Vagina (tissue), 2 donors: ENCODE results near the gene REEP6.

ENCODE experiments used
- POLR2A ChIP-seq, 2 donors: fragments of 450-650 bp; IDR thresholded peaks; one replicate each; pipeline ENCODE4 v1.6.1; 2017; ENCODE audit warnings: antibody characterized with exemption in 2 of 2, mild to moderate bottlenecking in 2 of 2, moderate library complexity in 2 of 2
- TF ChIP-seq, protein P1 (sequence below), 3 experiments: fragments of 450-650 bp in 2 of 3; fragments of 200-600 bp in 1 of 3; sonication (generic) in 1 of 3; IDR thresholded peaks; one replicate each; pipeline ENCODE4 v1.5.1; 2017 to 2019; ENCODE audit warnings: antibody characterized with exemption in 3 of 3, mild to moderate bottlenecking in 2 of 3, moderate library complexity in 2 of 3

DNA sequence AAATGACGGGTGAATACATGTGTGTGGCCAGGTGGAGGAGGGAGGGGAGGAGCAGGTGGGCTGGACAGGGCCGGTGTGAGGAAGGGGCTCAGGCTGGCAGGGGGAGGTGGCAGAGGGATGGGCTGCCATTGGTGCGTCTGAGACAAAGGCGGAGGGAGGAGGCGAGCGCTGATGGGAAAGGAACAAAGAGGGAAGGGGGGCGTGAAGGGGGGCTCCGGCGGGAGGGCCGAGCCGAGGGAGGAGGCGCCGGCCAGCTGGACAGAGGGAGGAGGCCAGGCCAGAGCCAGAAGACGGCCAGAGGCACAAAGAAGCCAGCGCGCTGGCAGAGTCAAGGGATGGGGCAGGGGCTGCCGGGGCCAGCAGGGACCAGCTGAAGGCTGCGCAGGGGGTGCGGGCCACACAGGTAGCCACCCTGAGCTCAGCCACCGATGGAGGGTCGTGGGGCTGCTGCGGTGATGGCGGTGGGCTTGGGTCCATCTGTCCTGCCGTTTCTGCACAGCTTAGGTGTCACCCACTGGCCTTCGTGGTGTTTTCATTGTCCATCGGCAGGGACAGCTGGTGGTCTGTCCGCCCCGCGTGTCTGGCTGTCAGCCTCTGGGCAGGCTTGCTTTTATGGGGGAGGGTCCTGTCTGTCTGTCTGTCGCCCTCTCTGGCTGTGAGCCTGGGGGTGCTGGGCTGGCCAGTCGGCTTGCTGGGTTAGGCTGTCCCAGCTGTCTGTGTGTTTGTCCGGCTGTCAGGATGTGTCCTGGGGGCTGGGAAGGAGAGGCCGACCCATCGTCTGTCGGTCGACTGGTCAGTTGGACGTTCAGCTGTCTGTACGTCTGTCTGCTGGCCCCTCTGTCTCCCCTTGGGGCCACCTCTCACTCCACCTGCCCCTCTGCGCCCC lies 38.8 kb upstream of the REEP6 start:
- TF ChIP-seq, protein P1, sequence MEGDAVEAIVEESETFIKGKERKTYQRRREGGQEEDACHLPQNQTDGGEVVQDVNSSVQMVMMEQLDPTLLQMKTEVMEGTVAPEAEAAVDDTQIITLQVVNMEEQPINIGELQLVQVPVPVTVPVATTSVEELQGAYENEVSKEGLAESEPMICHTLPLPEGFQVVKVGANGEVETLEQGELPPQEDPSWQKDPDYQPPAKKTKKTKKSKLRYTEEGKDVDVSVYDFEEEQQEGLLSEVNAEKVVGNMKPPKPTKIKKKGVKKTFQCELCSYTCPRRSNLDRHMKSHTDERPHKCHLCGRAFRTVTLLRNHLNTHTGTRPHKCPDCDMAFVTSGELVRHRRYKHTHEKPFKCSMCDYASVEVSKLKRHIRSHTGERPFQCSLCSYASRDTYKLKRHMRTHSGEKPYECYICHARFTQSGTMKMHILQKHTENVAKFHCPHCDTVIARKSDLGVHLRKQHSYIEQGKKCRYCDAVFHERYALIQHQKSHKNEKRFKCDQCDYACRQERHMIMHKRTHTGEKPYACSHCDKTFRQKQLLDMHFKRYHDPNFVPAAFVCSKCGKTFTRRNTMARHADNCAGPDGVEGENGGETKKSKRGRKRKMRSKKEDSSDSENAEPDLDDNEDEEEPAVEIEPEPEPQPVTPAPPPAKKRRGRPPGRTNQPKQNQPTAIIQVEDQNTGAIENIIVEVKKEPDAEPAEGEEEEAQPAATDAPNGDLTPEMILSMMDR (IDR thresholded peaks at IDR 0.05): no peak
- TF ChIP-seq POLR2A (IDR thresholded peaks at IDR 0.05): no peak
